Epithelial cell of esophagus (primary cell): ENCODE measurements around the gene PSMC3IP.

Experiments used
- DNase-seq: peaks from one replicate; pipeline ENCODE4 v3.0.0; 2010; ENCODE audit warnings: low read depth
- H3K4me3 ChIP-seq: 2 replicates; pipeline ENCODE4 v1.5.1; 2011; ENCODE audit warnings: mild to moderate bottlenecking, low read length, control low read depth
- TF ChIP-seq, protein P1 (sequence below): IDR thresholded peaks from 2 replicates; pipeline ENCODE4 v1.5.1; 2011; ENCODE audit warnings: low read depth, mild to moderate bottlenecking, low read length, control low read depth, inconsistent platforms; ENCODE audit not compliant: insufficient read depth; ENCODE audit errors: missing control alignments

The PSMC3IP gene

GRCh38 chr17:42573095-42573494 lies 4.4 kb downstream of the PSMC3IP start:
- DNase-seq, result no peak
- no peak overlapping the region for H3K4me3 ChIP-seq
- TF ChIP-seq, protein P1, sequence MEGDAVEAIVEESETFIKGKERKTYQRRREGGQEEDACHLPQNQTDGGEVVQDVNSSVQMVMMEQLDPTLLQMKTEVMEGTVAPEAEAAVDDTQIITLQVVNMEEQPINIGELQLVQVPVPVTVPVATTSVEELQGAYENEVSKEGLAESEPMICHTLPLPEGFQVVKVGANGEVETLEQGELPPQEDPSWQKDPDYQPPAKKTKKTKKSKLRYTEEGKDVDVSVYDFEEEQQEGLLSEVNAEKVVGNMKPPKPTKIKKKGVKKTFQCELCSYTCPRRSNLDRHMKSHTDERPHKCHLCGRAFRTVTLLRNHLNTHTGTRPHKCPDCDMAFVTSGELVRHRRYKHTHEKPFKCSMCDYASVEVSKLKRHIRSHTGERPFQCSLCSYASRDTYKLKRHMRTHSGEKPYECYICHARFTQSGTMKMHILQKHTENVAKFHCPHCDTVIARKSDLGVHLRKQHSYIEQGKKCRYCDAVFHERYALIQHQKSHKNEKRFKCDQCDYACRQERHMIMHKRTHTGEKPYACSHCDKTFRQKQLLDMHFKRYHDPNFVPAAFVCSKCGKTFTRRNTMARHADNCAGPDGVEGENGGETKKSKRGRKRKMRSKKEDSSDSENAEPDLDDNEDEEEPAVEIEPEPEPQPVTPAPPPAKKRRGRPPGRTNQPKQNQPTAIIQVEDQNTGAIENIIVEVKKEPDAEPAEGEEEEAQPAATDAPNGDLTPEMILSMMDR, result no peak

- TF ChIP-seq, protein P1, result no peak
- no peak overlapping the region for H3K4me3 ChIP-seq
Observed at GRCh38 chr17:42571435-42572225, 5.9 kb downstream of the PSMC3IP start.

DNA sequence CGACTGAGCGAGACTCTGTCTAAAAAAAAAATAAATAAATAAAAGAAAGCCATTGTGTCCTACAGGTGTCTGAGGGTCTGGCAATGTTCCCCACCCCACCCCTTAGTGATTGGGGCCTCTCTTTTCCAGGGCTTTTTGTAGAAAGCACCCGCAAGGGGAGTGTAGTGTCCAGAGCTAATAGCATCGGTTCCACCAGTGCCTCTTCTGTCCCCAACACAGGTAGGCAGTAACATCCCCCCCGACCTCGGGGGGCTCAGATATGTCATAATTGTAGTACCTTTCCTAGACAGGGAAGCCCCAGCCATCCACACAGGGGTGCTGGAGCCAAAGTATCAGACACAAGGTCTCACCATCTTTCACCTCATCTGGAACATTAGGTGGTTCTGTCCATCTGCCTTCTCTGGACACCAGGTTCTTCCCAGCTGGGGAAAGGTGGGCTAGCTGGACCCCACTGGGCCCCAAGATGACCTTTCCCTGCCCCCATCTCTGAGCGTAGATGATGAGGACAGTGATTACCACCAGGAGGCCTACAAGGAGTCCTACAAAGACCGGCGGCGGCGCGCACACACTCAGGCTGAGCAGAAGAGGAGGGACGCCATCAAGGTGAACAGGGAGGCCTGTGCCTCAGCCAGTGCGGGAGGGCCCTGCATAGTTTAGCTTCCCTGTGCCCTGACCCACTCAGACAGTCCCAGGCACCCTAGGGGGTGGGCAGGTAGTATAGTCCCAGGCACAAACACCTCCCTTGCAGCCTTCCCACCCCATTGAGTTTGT lies 9.0 kb downstream of the PSMC3IP start:
- TF ChIP-seq, protein P1, result no peak
- DNase-seq, result no peak
- H3K4me3 ChIP-seq, result no peak overlapping the region

More at GRCh38 chr17:42571435-42572225, 5.9 kb downstream of the PSMC3IP start:
- no peak for DNase-seq

DNA sequence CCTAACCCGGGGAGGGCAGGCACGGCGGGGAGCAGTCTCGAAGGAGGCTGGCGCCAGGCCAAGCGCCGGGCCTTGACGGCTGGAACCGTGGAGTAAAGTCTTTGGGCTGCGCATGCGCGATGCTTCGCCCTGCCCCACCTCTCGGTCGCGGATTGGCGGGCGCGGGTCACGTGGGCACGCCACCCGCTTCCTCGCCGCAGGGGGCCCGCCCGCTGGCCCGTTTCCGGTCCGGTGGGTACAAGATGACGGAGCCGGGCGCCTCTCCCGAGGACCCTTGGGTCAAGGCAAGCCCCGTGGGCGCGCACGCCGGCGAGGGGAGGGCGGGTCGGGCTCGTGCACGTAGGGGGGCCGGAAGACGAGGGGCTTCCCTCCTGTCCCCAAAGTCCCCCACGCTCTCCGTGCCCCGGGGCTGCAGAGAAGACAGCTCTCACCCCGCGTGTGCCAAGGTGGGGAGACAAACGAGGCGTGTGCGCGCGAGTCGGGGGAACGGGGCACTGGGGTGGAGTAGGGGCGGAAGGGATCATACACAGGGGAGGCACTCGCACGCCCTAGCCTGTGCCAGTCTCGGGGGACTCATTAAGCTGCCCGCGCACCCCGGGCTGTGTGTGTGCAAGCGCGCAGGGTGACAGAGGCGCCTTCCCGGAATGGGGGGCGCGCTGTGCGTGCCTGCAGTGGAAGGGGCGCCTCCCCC lies 10.5 kb downstream of the PSMC3IP start, which contains the start of gene MLX:
Gene MLX, plus strand, starts transcription at position 218 of the 691 bp plus-strand sequence. Its CDS starts 25 bp downstream, at position 243.
- DNase-seq, result peak; percentile 86
- TF ChIP-seq, protein P1, result no peak
- peak within 1 kb of the TSS; percentile 90 for H3K4me3 ChIP-seq

DNA sequence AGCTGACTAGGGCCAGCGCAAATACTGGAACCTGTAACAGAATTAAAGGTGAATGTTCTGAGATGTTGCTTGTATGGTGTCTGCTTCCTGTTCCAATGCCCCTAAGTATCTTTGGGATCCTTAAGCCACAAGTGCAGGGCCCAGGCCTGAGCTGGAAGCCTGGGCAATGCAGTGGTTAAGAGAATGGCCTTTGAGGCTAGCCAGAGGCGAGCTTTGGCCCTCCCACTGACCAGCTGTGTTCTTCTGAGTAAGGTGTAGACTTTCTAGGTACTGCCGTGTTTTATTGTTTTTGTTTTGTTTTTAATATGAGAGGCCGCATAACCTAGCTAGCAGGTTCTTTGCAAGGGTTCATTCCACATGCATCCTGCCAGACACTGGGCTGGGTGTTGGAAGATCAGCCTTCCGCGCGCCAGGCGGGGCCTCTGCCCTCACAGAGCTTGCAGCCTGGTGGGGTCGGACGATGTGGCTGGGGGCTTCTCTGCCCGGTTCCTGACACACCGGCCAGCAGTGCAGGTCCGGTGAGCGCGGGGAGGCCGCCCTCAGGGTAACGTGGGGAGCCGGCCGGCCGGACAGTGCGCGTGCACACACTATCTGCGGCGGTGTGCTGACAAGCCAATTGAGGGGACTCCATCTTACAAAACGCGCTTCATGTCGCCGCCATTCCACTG lies 11.2 kb downstream of the PSMC3IP start:
- TF ChIP-seq, protein P1, result no peak
- DNase-seq, result no peak
- H3K4me3 ChIP-seq, result peak overlapping the region; percentile 90

DNA sequence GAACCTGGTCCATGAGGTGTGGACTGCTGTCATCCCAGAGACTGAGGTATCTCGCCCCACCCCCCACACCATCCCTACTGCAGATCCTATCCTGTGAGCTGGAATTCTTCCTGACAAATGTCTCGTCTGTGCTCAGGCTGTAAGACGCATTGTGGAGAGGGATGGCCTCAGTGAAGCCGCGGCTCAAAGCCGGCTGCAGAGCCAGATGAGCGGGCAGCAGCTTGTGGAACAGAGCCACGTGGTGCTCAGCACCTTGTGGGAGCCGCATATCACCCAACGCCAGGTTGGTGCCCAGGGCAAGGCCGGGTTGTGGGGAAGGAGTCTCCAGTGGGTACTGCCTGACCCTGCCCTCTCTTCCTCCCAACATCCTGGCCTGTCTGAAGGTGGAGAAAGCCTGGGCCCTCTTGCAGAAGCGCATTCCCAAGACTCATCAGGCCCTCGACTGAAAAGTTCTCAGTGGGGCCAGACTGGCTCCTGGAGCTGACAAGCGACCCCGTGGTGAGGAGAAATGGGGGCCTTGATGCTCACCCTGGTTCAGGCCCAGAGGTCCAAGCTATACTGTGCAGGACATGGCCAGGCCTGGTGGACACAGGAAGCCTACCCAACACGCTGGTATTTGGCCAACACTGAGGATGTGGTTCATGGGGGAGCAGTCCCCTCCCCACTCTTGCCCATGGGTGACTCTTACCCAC lies 11.9 kb downstream of the PSMC3IP start:
- H3K4me3 ChIP-seq, result no peak overlapping the region
- TF ChIP-seq, protein P1, result no peak
- no peak for DNase-seq
